H54 (cell line): ENCODE results near the gene CFAP298.

Experiments
- DNase-seq: peaks from one replicate; pipeline ENCODE4 v3.0.0; 2011; ENCODE audit warnings: low spot score, mixed read lengths; ENCODE audit not compliant: insufficient read length
- FAIRE-seq: peaks from 3 replicates; lab custom pipeline; 2011; peaks lifted over from hg19 to GRCh38; lab: Jason Lieb, UNC
- POLR2A ChIP-seq: IDR thresholded peaks from 2 replicates; pipeline ENCODE4 v1.6.1; 2011; ENCODE audit warnings: low read depth, mild to moderate bottlenecking, low read length

The CFAP298 gene

DNA sequence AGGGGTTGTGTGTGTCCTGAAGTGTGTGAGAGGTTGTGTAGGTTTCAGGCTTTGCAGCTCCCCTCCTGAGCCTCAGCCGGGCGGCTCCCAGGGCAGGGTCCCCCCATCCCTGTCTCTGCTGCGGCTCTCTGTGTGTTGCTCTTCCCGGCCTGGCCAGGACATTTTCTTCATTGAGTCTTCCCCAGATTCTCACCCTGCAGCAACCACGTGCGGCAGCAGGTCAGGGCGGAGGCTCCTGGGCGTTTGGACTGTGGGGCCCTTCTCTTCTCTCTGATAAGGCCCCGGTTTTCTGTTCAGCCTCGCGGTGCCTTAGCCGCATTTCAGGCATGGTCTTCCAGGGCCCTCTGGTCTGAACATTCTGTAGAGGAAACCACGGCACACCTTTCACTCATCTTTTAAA lies 25.1 kb downstream of the CFAP298 start:
- DNase-seq (no peak), FAIRE-seq (no peak)
- TF ChIP-seq POLR2A, result no peak

DNA sequence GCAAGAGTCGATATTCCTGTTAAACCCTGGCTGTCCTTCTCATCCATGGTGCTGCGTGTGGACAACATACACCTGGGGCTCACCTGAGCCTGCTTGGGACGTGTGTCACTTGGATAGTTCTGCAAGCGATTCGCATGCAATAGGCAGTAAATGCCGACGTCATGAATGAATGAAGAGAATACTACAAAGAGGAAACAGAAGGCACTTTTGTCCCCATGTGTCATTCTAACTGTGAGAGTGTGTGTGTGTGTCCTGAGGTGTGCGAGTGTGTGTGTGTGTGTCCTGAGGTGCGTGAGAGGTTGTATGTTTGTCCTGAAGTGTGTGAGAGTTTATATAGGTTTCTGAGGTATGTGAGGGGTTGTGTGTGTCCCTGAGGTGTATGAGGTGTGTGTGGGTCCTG lies 26.2 kb downstream of the CFAP298 start:
- DNase-seq, result no peak
- no peak for TF ChIP-seq POLR2A
- FAIRE-seq, result no peak

DNA sequence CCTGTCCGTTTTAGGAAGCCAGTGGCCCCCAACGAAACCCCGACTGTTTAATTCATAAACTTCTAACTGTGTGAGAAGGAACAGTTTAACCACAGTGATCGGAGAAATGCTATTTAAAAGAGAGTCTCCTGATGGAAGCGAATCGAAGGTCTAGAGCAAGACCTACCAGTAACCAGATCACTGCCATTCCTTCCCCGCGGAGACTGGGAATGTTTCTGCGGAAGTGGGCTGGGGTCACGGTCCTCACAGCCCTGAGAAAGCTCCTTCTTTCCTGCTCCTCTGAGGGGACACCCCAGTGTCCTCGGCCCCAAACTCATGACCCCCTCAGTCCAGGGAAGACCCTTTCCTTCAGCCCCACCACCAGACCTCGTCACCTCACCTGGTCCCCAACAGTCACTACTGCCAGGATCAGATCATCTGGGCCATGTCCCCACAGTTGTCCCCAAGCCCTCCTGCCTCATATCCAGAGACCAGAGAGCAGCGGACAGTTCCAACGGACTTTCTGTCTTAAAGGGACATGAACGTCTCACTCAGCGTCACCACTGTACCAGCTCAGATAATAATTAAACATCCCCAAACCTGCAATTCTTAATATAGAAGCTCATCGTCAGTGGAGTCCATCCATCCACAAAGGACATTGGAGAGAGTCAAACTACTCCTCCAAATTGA lies 27.0 kb downstream of the CFAP298 start, which contains the start of gene TCP10L:
TCP10L (minus strand) TSS at position 482 of the 669 bp plus-strand sequence. CDS start 1,219 bp downstream, outside the sequence.
- DNase-seq (no peak), FAIRE-seq (no peak)
- no peak for TF ChIP-seq POLR2A

DNA sequence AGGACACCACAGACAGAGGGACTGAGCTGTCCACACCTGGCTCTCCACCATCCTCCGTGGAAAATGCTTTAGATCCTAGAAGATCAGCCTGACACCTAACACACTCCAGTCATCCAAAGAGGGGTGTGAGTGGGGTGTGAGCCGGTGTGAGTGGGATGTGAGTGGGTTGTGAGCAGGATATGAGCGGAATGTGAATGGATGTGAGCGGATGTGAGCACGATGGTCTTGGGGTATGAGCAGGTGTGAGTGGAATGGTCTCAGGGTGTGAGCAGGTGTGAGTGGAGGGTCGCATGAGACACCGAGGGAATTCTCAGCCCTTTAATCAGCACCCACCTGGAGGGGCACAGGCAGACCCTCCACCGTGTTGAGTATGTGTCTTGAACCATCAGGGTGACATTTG lies 27.7 kb downstream of the CFAP298 start:
- 0 out of 2 replicates have a peak, but pooled peaks have one; percentile 9 for TF ChIP-seq POLR2A
- DNase-seq (no peak), FAIRE-seq (no peak)

DNA sequence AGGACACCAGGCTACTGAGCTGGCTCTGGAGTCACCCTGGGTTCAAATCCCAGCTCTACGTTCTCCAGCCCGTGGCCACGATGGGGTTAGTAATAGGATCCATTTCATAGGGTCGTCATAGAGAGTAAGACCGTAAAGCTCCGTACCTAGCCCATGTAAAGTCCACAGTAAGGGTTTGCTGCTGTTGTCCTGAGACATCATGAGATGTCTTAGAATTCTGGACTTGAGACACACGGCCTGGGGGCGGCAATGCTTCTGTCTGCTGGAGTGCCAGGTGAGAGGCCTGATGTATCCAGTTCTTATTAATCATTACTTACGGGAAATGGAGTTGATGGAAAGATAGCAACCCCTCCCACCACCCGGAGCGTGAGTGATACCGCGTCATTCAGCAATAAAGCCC lies 30.4 kb downstream of the CFAP298 start:
- no peak for FAIRE-seq
- DNase-seq, result no peak
- no peak for TF ChIP-seq POLR2A

DNA sequence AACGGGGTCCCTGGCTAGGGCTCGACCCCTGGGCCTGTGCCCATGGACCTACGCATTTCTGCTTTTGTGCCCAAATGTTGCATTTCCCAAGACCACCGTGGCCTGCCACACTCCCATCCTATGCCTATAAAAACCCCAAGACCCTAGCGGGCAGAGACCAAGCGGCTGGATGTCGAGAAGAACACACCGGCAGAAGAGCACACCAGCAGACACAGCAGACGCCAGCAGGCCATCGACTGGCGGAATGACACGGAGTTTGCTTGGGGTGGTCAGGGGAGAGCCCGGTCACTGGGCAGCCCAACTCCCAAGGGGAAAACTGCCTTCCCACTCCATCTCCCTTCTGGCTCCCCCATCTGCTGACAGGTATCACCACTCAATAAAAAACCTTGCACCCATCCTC lies 31.2 kb downstream of the CFAP298 start:
- no peak for TF ChIP-seq POLR2A
- FAIRE-seq, result no peak
- no peak for DNase-seq

DNA sequence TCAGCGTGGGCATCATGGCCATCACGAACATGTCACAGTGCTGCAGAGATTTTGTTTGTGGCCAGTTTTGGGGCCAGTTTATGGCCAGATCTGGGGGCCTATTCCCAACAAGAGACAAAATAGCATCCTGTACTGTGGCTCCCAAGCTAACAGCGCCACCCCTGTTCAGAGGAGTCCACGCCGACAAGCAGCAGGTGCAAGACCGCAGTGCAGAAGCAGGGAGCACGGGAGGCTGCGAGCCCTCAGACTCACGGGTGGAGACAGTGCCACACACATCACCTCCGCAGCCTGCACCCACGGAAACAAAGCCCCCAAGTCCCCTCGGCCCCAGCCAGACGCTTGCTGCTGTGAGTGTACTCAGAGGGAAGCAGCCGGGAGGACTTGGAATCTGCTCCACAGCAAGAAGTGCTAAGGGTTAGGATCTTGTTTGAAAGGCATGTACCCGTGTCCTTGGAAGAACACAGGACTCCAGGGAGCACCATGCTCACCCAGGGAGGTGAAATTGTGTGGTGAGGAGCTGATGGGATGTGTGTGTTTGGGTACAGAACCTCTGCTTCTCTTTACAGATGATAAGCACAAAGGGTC lies 34.0 kb downstream of the CFAP298 start:
- TF ChIP-seq POLR2A, result no peak
- no peak for FAIRE-seq
- DNase-seq, result peak; percentile 23

DNA sequence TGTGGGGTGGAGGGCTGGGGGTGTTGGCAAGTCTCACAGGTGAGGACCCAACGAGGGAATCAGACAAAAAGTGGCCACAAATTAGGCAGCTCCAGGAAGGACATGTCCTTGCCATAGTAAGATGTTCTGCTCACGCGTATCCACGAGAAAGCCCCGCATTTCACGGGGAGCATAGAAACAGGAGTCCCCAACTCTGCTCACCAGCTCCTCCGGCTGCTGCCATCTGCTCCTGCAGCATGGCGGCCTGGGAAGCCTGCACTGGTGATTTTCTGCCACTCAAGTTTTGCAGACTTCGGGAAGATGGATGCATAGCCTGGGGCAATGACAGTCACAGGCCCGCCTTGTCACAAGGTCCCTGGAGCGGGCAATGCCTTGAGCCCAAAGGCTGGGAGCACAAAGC lies 36.2 kb downstream of the CFAP298 start:
- no peak for TF ChIP-seq POLR2A
- no peak for FAIRE-seq
- no peak for DNase-seq

DNA sequence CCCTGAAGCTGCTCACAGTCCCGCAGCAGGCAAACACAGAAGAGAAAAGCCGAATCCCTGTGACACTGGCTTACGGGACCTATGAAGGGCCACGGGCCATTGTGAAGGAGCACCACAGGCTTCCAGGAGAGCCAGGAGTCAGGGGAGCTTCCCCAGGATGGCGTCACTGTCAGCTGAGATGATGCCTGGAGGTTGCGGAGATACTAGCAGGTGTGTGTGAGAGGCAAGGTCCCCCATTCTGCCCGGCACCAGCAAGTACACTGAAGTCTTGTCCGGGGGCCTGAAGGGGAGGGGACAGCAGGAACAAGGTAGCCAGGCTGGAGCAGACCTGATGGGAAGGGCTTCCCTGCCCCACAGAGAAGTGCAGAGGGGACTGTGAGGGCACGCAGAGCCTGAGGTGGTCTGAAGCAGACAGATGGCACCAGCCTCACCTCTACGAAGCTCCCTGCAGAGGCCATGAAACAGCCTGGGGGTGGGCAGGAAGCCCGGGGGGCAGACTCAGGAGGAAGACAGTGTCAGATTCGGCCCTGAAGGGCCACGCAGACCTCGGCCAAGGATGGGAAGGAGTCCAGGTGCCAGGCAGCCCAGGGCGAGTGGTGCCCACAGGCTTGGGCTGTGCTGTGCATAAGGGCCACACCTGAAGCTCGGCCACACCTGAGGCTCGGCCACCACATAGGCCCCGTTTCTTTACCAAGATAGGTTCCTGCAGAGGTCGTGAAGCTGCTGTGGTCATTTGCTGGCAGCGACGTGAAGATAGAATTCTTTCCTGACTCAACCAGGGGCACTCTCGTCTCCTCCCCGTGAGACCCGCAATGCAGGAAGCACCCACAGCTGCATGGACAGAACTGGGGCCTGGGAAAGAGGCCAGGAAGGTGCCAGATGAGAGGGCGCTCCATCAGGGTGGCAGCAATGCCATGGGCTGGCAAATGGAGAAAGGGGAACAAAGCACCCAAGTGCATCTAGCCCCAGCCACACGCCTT lies 36.9 kb downstream of the CFAP298 start:
- FAIRE-seq, result no peak
- no peak for DNase-seq
- TF ChIP-seq POLR2A, result no peak

DNA sequence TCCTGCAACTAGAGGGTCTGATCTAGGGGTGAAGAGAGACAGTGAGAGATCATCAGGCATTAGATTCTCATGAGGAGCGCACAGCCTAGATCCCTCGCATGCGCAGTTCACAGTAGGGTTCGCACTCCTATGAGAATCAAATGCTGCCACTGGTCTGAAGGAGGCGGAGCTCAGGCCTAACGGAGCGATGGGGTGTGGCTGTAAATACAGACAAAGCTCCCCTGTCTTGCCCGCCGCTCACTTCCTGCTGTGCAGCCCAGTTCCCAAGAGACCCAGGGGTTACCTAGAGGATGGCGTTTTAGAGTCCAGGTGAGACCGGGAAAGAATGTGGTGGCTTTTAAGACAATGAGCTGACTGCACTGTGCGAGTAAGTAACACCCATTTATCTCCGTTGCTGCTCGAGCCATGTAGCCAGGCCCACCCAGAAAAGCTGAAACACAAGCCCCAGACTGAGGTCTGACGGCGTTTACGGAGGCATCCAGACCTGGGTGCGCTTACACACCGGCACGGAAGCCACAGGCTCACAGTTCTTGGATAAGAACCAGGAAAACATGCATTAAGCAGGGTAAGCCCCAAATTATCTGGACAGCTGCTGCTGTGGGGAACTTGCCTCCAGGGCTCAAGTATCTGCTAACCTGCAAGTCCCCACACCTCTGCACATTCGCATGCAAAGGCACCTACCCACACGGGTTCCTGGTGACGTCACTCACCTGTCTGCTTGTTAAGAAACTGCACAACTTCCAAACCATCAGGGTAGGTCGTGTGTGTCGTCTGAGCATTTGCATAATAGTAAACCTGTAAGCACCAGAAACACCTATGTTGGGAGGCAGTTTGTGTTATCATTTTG lies 39.4 kb downstream of the CFAP298 start:
- DNase-seq (no peak), FAIRE-seq (no peak)
- no peak for TF ChIP-seq POLR2A

DNA sequence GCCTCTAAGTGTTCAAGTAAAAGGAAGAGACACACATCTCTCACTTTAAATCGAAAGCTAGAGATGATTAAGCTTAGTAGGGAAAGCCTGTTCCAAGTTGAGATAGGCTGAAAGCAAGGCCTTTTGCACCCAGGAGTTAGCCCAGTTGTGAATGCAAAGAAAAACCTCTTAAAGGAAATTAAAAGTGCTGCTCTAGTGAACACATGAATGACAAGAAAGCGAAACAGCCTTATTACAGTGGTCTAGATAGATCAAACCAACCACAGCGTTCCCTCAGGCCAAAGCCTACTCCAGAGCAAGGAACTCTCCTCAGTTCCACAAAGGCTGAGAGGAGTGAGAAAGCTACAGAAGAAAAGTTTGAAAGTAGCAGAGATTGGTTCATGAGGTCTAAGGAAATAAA lies 41.7 kb downstream of the CFAP298 start:
- no peak for TF ChIP-seq POLR2A
- DNase-seq (no peak), FAIRE-seq (no peak)

DNA sequence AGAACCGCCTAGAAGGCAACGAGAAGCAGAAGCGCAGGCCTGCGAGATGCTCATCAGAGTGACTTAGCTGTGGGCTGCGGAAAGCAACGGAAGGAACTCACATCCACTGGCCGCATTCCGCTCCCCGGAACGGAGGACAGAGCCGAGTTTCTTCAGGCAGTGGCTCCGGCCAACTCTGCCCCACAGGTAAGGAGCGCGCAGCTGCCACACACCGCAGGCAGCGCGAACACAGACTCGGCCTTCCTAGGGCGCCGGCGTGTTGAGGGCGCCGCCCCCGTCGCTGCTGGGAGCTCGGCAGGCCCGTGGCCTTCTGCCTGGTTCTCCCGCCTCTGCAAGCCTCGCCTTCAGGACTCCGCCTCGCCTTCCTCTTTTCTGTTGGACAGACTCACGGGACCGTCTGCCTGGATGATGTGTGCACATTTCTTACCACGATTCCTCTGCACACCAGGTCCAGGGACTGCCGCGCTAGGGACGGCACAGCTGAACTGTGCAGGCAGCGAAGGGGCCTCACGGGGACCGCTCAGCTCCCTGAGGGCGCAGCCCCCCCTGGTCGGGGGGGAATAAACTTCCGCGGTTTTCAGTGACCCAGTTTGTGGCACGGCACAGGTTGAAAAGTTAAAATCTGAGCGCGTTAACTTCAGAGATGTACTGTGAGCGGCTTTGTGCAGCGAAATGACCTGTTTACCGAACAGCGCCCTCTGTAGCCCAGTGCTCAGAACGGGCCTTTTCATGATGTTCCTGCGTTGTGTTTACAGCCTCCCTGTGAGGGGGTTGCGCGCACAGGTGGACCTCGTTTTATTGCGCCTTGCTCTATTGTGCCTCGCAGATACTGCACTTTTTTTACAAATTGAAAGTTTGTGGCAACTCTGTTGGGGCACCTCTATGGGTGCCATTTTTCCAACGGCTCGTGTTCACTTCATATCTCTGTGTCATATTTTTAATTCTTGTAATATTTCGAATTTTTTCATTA lies 42.6 kb downstream of the CFAP298 start:
- TF ChIP-seq POLR2A, result peak; percentile 58
- DNase-seq (peak; percentile 84), FAIRE-seq (no peak)
